C4-2B (cell line): ENCODE data around the gene GOLGA8S.
"Not testable (repeated sequence)": the region's sequence is repeated elsewhere in the genome, so short reads cannot be mapped to it uniquely, and the experiment has no call there.

Experiments
- H3K27ac ChIP-seq: fragments of 450-650 bp; 2 replicates; pipeline ENCODE4 v1.5.1; 2017
- CTCF ChIP-seq: fragments of 450-650 bp; conservative IDR thresholded peaks from 2 replicates; pipeline ENCODE4 v1.5.1; 2017; ENCODE audit warnings: mild to moderate bottlenecking
- ZFX ChIP-seq: fragments of 450-650 bp; IDR thresholded peaks from 2 replicates; pipeline ENCODE4 v1.6.1; 2017

GOLGA8S gene

GRCh38 chr15:23354448-23354847 is at the start of gene GOLGA8S:
Gene GOLGA8S, plus strand, starts transcription at chr15:23354748. Its CDS starts 62 bp downstream, at chr15:23354810.
- H3K27ac ChIP-seq, result not testable (repeated sequence)

GRCh38 chr15:23304805-23305204 is 49.7 kb upstream of the GOLGA8S start:
- not testable (repeated sequence) for H3K27ac ChIP-seq

- H3K27ac ChIP-seq, result not testable (repeated sequence)
Observed at GRCh38 chr15:23305921-23306320, 48.6 kb upstream of the GOLGA8S start.

GRCh38 chr15:23311233-23311632 is 43.3 kb upstream of the GOLGA8S start:
- H3K27ac ChIP-seq, result not testable (repeated sequence)

GRCh38 chr15:23334096-23334495 is 20.5 kb upstream of the GOLGA8S start, which contains the start of gene GOLGA6L26:
Gene GOLGA6L26, minus strand, starts transcription at chr15:23334196. Its CDS starts 61 bp downstream, at chr15:23334135.
- H3K27ac ChIP-seq, result not testable (repeated sequence)

GRCh38 chr15:23362622-23363021 is 8.1 kb downstream of the GOLGA8S start:
- H3K27ac ChIP-seq, result not testable (repeated sequence)

- not testable (repeated sequence) for H3K27ac ChIP-seq
Observed at GRCh38 chr15:23364261-23364660, 9.7 kb downstream of the GOLGA8S start.

GRCh38 chr15:23370578-23370977 is 16.0 kb downstream of the GOLGA8S start:
- TF ChIP-seq ZFX (no peak), CTCF (no peak)
- no peak overlapping the region for H3K27ac ChIP-seq

GRCh38 chr15:23371134-23371533 is 16.6 kb downstream of the GOLGA8S start:
- not testable (repeated sequence) for H3K27ac ChIP-seq

- H3K27ac ChIP-seq, result not testable (repeated sequence)
Observed at GRCh38 chr15:23371868-23372267, 17.3 kb downstream of the GOLGA8S start.

- TF ChIP-seq CTCF, result no peak
- no peak for TF ChIP-seq ZFX
- no peak overlapping the region for H3K27ac ChIP-seq
Observed at GRCh38 chr15:23372284-23372683, 17.7 kb downstream of the GOLGA8S start.

GRCh38 chr15:23372891-23373600 is 18.5 kb downstream of the GOLGA8S start:
- H3K27ac ChIP-seq, result not testable (repeated sequence)

GRCh38 chr15:23374226-23374625 is 19.7 kb downstream of the GOLGA8S start:
- not testable (repeated sequence) for H3K27ac ChIP-seq

GRCh38 chr15:23378946-23379345 is 24.4 kb downstream of the GOLGA8S start:
- not testable (repeated sequence) for H3K27ac ChIP-seq

- not testable (repeated sequence) for H3K27ac ChIP-seq
Observed at GRCh38 chr15:23380700-23381099, 26.2 kb downstream of the GOLGA8S start.

GRCh38 chr15:23381192-23381591 is 26.6 kb downstream of the GOLGA8S start:
- not testable (repeated sequence) for H3K27ac ChIP-seq
